Calu3 (cell line): ENCODE measurements around the gene PGRMC2. TPM values are rescaled to one million over a fixed set of nuclear protein-coding genes. Genes with fewer than 3 reads are reported as not detected.

Experiments
- BruUV-seq: library from RNA; stranded (reverse); fragments of 400-500 nt; replicated peaks from 2 replicates; lab custom pipeline; 2021; lab: Mats Ljungman, UMichigan
- CTCF ChIA-PET: fragments of 300-600 bp; sonication (Branson Sonifier 250); formaldehyde crosslinking; loops from one replicate; lab custom pipeline; 2022; ENCODE audit warnings: antibody characterized with exemption; lab: Charles Lee
- DNase-seq: peaks from one replicate; pipeline ENCODE4 v3.0.0; 2022
- H3K27ac Mint-ChIP-seq: one replicate; pipeline ENCODE4 v1.8.0; 2022; ENCODE audit warnings: mixed read lengths; ENCODE audit not compliant: unreplicated experiment
- H3K27me3 Mint-ChIP-seq: one replicate; pipeline ENCODE4 v1.8.0; 2022; ENCODE audit warnings: mixed read lengths; ENCODE audit not compliant: unreplicated experiment
- H3K36me3 Mint-ChIP-seq: one replicate; pipeline ENCODE4 v1.8.0; 2022; ENCODE audit warnings: mild to moderate bottlenecking, moderate library complexity, mixed read lengths; ENCODE audit not compliant: insufficient read depth, unreplicated experiment
- H3K4me1 Mint-ChIP-seq: one replicate; pipeline ENCODE4 v1.8.0; 2022; ENCODE audit warnings: mild to moderate bottlenecking, low read depth, mixed read lengths; ENCODE audit not compliant: unreplicated experiment
- H3K4me3 Mint-ChIP-seq: one replicate; pipeline ENCODE4 v1.8.0; 2022; ENCODE audit warnings: mild to moderate bottlenecking, low read depth, moderate library complexity, mixed read lengths; ENCODE audit not compliant: unreplicated experiment
- H3K9me3 Mint-ChIP-seq: one replicate; pipeline ENCODE4 v1.8.0; 2022; ENCODE audit warnings: low read depth, mixed read lengths; ENCODE audit not compliant: unreplicated experiment
- CTCF ChIP-seq: fragments of 200-600 bp; IDR thresholded peaks from one replicate; pipeline ENCODE4 v1.8.0; 2022; ENCODE audit warnings: antibody characterized with exemption; ENCODE audit not compliant: unreplicated experiment
- intact Hi-C: fragments of 100-400 bp; cut with micrococcal nuclease; formaldehyde crosslinking; loops from one replicate; pipeline ENCODE4 v1.10.0; 2022; ENCODE audit not compliant: unreplicated experiment
- total RNA-seq: library from RNA; stranded (reverse); gene quantifications from 2 replicates; pipeline ENCODE4 v1.2.3, GENCODE V29; 2022

Gene PGRMC2
- total RNA-seq, 1 experiment from 2014 or later, result 54.5 TPM

GRCh38 chr4:128295255-128295654 lies 7.6 kb upstream of the PGRMC2 start:
- H3K27ac Mint-ChIP-seq, result no peak overlapping the region
- CTCF ChIA-PET, result no interaction called here
- no peak for TF ChIP-seq CTCF
- no peaks in the 10 kb centered on the region for H3K36me3 Mint-ChIP-seq
- no peak for DNase-seq
- no TSS peak for BruUV-seq
- H3K4me3 Mint-ChIP-seq, result no peak overlapping the region
- no peaks in the 10 kb centered on the region for H3K4me1 Mint-ChIP-seq
- no peaks in the 10 kb centered on the region for H3K27me3 Mint-ChIP-seq
- no peaks in the 10 kb centered on the region for H3K9me3 Mint-ChIP-seq
- intact Hi-C loops, result no loop called here

DNA sequence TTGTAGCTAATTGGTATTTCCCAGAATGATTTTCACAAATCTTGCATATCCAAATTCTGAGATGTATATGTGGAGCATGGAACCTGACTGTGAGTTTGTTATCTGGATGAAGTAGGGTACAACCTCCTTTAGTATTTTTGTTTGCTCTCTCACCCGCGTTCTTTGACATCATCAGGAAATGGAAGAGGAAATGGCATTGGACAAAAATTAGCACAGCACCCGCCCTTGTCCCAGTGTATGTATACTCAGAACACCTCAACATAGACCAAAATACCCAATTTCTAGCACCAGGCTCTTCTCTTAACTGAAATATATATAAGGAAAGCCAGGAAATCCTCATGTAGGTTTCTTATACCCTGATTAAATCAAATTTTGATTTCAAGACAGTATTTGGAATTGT lies 6.9 kb upstream of the PGRMC2 start:
- no peak for DNase-seq
- CTCF ChIA-PET, result no interaction called here
- no peaks in the 10 kb centered on the region for H3K27me3 Mint-ChIP-seq
- H3K4me3 Mint-ChIP-seq, result no peak overlapping the region
- peaks cover 4% of the 10 kb centered on the region for H3K4me1 Mint-ChIP-seq
- TF ChIP-seq CTCF, result no peak
- no peaks in the 10 kb centered on the region for H3K36me3 Mint-ChIP-seq
- intact Hi-C loops, result no loop called here
- no peak overlapping the region for H3K27ac Mint-ChIP-seq
- no TSS peak for BruUV-seq
- no peaks in the 10 kb centered on the region for H3K9me3 Mint-ChIP-seq

- Mint-ChIP-seq H3K36me3 (peaks cover 17% of the 10 kb centered on the region), H3K27ac (no peak overlapping the region), H3K4me3 (no peak overlapping the region), H3K4me1 (peaks cover 15% of the 10 kb centered on the region), H3K27me3 (no peaks in the 10 kb centered on the region), H3K9me3 (no peaks in the 10 kb centered on the region)
- no peak for DNase-seq
- BruUV-seq, result no TSS peak
- CTCF ChIA-PET, result no interaction called here
- TF ChIP-seq CTCF, result no peak
- intact Hi-C loops, result no loop called here
Observed at GRCh38 chr4:128292349-128292748, 4.7 kb upstream of the PGRMC2 start.

GRCh38 chr4:128291096-128291495 lies 3.5 kb upstream of the PGRMC2 start:
- Mint-ChIP-seq H3K4me3 (no peak overlapping the region), H3K27ac (no peak overlapping the region), H3K36me3 (peaks cover 30% of the 10 kb centered on the region), H3K4me1 (peaks cover 15% of the 10 kb centered on the region), H3K27me3 (no peaks in the 10 kb centered on the region), H3K9me3 (no peaks in the 10 kb centered on the region)
- TF ChIP-seq CTCF, result no peak
- intact Hi-C loops, result no loop called here
- DNase-seq, result no peak
- no TSS peak for BruUV-seq
- CTCF ChIA-PET, result no interaction called here
